Neural progenitor cell (in vitro differentiated cells): Measurements from ENCODE around the gene BCL7B.

Experiments used
- CTCF ChIP-seq: fragments of 200-600 bp; sonication (generic); IDR thresholded peaks from 2 replicates; pipeline ENCODE4 v1.5.1; 2017; ENCODE audit warnings: antibody characterized with exemption, mild to moderate bottlenecking
- EZH2 ChIP-seq: fragments of 200-600 bp; sonication (generic); IDR thresholded peaks from 2 replicates; pipeline ENCODE4 v1.6.1; 2017; ENCODE audit warnings: antibody characterized with exemption, mild to moderate bottlenecking, moderate library complexity
- EZH2phosphoT487 ChIP-seq: fragments of 200-600 bp; sonication (generic); IDR thresholded peaks from 2 replicates; pipeline ENCODE4 v1.6.1; 2017; ENCODE audit warnings: antibody characterized with exemption

- TF ChIP-seq CTCF = no peak
- no peak for TF ChIP-seq EZH2
- TF ChIP-seq EZH2phosphoT487 = no peak
Measured at GRCh38 chr7:73593207-73594045, 35.9 kb upstream of the BCL7B start.
